LNCaP clone FGC (cell line): ENCODE measurements around the gene NDUFB3.
"Not testable (repeated sequence)": the region's sequence is repeated elsewhere in the genome, so short reads cannot be mapped to it uniquely, and the experiment has no call there.

Experiments
- DNase-seq: peaks from one replicate; pipeline ENCODE4 v3.0.0-alpha.2; 2011; ENCODE audit warnings: low read depth
- H3K4me3 ChIP-seq: 2 replicates; pipeline ENCODE4 v1.5.1; 2011; ENCODE audit warnings: mild to moderate bottlenecking, low read depth, low read length, control low read depth
- TF ChIP-seq, protein P1 (sequence below): IDR thresholded peaks from 2 replicates; pipeline ENCODE4 v1.5.1; 2012; ENCODE audit warnings: mild to moderate bottlenecking; ENCODE audit not compliant: control insufficient read depth, insufficient read depth; ENCODE audit errors: extremely low read depth

NDUFB3 gene

GRCh38 chr2:201114350-201114749, 42.5 kb downstream of the NDUFB3 start:
- H3K4me3 ChIP-seq, result no peak overlapping the region
- no peak for DNase-seq
- TF ChIP-seq, protein P1, sequence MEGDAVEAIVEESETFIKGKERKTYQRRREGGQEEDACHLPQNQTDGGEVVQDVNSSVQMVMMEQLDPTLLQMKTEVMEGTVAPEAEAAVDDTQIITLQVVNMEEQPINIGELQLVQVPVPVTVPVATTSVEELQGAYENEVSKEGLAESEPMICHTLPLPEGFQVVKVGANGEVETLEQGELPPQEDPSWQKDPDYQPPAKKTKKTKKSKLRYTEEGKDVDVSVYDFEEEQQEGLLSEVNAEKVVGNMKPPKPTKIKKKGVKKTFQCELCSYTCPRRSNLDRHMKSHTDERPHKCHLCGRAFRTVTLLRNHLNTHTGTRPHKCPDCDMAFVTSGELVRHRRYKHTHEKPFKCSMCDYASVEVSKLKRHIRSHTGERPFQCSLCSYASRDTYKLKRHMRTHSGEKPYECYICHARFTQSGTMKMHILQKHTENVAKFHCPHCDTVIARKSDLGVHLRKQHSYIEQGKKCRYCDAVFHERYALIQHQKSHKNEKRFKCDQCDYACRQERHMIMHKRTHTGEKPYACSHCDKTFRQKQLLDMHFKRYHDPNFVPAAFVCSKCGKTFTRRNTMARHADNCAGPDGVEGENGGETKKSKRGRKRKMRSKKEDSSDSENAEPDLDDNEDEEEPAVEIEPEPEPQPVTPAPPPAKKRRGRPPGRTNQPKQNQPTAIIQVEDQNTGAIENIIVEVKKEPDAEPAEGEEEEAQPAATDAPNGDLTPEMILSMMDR, result no peak

GRCh38 chr2:201114846-201115245, 43.0 kb downstream of the NDUFB3 start:
- TF ChIP-seq, protein P1, result no peak
- DNase-seq, result no peak
- H3K4me3 ChIP-seq, result no peak overlapping the region

DNA sequence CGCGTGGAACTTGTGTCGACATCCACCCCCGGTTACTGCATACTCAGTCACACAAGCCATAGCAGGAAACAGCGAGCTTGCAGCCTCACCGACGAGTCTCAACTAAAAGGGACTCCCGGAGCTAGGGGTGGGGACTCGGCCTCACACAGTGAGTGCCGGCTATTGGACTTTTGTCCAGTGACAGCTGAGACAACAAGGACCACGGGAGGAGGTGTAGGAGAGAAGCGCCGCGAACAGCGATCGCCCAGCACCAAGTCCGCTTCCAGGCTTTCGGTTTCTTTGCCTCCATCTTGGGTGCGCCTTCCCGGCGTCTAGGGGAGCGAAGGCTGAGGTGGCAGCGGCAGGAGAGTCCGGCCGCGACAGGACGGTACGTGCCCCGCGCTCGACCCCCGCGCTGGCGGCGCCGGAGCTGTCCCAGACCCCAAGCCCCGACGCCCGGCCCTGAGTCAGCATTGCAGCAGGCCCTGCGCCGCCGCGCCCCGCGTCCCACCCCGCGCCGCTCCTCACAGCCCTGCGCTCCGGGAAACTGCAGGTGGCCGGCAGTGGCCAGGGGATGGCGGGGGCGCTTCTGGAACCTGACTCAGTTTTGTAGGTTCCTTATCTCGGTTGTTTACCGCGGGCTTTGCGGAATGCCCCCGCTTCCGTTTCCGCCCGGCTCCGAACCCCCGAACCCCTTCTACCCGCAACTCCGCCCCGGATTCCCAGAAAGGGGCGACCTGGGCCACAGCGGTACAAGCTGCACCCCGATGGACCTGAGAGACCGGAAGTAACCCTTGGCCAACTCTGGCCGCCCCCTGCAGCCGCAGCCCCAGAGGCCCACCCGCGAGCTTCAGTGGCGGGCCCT, 44.5 kb downstream of the NDUFB3 start, which contains the start of gene CFLAR:
CFLAR (plus strand) TSS at position 50 of the 844 bp plus-strand sequence. CDS start 13,702 bp downstream, outside the sequence.
- DNase-seq, result peak; percentile 55
- TF ChIP-seq, protein P1, result no peak
- peak within 1 kb of the TSS; percentile 65 for H3K4me3 ChIP-seq

DNA sequence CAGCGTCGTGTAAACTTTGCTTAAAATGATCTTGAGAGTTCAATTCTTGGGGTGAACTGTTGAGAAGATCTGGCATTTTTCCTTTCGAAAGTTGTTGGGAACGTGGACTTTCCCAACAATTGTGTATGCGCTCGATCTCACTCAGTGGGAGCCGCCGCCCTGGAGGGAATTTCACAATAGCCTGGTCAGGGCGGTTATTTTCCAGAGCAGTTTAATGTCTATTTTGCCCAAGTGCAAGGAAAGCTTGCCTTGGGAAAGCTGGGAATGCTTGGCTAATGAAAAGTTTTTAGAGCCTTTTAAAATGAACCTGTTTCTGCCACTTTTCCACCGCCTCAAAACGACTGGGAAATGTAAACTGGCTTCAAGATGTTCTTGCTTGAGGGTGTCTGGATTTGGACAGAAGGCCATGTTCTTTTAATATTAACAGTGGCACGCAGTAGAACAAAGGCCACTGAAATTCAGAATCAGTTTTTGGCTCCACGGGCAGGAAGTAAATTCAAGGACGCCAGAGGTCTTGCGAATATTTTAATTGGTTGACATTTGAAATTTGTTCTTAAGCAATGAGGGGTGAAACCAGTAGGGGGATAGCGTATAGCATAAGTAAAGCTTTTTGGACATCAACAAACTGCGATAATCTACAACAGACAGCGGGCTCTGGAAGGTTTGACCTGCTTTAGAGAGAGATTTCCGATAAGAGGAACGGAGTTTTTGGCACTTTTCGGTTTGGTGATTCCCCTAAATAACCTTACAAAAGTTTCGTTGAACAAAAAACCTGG, 45.3 kb downstream of the NDUFB3 start:
- DNase-seq, result peak; percentile 78
- peak overlapping the region; percentile 65 for H3K4me3 ChIP-seq
- TF ChIP-seq, protein P1, result no peak

DNA sequence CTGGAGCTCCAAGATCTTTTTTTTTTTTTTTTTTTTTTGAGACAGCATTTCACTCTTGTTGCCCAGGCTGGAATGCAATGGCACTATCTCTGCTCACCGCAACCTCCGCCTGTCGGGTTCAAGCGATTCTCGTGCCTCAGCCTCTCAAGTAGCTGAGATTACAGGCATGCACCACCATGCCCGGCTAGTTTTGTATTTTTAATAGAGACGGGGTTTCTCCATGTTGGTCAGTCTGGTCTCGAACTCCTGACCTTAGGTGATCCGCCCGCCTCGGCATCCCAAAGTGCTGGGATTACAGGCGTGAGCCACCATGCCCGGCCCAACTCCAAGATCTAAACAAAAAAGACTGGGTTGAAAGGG, 45.9 kb downstream of the NDUFB3 start:
- peak overlapping the region; percentile 65 for H3K4me3 ChIP-seq
- DNase-seq, result not testable (repeated sequence)

DNA sequence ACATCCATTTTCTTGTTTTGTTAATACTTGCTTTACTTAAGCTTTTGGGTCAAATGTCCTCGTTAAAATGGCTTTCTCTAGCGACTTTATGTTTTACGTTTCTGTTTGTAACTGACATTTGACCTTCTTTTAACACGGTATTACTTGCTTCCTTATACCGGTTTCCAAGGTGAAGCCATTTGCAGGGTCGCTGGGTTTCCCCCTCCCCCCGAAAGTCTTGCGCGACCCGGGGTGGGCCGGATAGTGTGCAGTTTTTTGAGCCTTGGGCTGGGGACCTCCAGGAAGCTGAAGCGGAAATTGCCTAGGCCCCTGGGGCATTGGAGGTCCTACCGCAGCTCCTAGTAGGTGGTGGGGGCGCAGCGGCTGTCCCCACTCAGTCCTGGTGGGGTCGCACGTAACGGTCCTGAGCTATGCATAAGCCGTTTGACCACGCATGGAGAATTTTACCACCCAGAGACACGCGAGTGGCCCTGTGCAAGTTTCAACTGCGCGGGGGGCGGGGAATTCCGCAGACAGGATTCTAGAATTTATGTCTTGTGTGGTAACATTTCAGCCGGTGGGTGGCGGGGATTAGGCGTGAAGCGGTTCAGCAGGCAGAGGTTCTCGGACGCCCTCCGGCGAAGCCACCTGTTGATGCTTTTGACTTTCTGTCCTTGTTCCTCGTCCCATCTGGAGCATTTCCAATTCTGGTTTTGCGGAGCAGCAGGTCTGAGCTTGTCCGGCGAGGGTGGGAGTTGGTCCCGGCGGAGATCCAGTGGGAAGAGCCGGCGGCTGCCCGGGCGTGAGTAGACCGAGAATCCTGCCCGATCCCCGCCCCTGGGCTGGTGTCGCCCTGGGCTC, 46.5 kb downstream of the NDUFB3 start:
- peak; percentile 72 for DNase-seq
- TF ChIP-seq, protein P1, result peak; percentile 48

More for the DNA sequence above, 46.5 kb downstream of the NDUFB3 start:
- peak overlapping the region; percentile 65 for H3K4me3 ChIP-seq
